Dermis microvascular lymphatic vessel endothelial cell (primary cell): ENCODE data around the gene PODN. TPM values are rescaled to one million over a fixed set of nuclear protein-coding genes. Genes with fewer than 3 reads are reported as not detected.

ENCODE experiments used
- DNase-seq, 2 donors: peaks; one replicate each; pipeline versions ENCODE4 v3.0.0 to v3.0.0-alpha.2; 2010; ENCODE audit warnings: low read depth in 2 of 2
- total RNA-seq: library from RNA; depleted of rRNA; stranded (reverse); fragments of >200 nt; gene quantifications from 2 replicates; pipeline ENCODE4 v1.2.1, GENCODE V29; 2014

The PODN gene
- total RNA-seq, 1 donor from 2014 or later: 0.13 TPM

- no peak for DNase-seq
Observed at GRCh38 chr1:53089478-53090226, 27.6 kb downstream of the PODN start.

GRCh38 chr1:53090227-53091147, 28.5 kb downstream of the PODN start:
- DNase-seq: no peak

GRCh38 chr1:53091841-53092645, 30.0 kb downstream of the PODN start:
- DNase-seq: no peak

- DNase-seq: no peak
Observed at GRCh38 chr1:53092659-53093450, 30.8 kb downstream of the PODN start.

GRCh38 chr1:53093451-53093754, 31.4 kb downstream of the PODN start:
- DNase-seq: no peak

- no peak for DNase-seq
Observed at GRCh38 chr1:53093778-53094532, 31.9 kb downstream of the PODN start.

- no peak for DNase-seq
Observed at GRCh38 chr1:53094533-53094919, 32.5 kb downstream of the PODN start.

GRCh38 chr1:53104289-53104913, 42.4 kb downstream of the PODN start:
- no peak for DNase-seq

GRCh38 chr1:53107090-53107489, 45.1 kb downstream of the PODN start:
- DNase-seq: no peak

GRCh38 chr1:53107570-53108322, 45.7 kb downstream of the PODN start:
- no peak for DNase-seq

- DNase-seq: no peak
Observed at GRCh38 chr1:53108646-53109580, 46.9 kb downstream of the PODN start.

- DNase-seq: no peak
Observed at GRCh38 chr1:53110370-53111072, 48.5 kb downstream of the PODN start.

GRCh38 chr1:53111073-53111556, 49.1 kb downstream of the PODN start:
- peak in 1 of 2 donors; percentile 23 for DNase-seq

- no peak for DNase-seq
Observed at GRCh38 chr1:53111693-53112092, 49.7 kb downstream of the PODN start.

- no peak for DNase-seq
Observed at GRCh38 chr1:53112271-53112774, 50.3 kb downstream of the PODN start.

GRCh38 chr1:53112861-53113260, 50.8 kb downstream of the PODN start:
- no peak for DNase-seq

GRCh38 chr1:53114090-53114489, 52.1 kb downstream of the PODN start:
- DNase-seq: no peak
